GM12875 (cell line): ENCODE results near the gene EXT2.

ENCODE experiments used
- H3K4me3 ChIP-seq: one replicate; pipeline ENCODE4 v1.5.1; 2011; ENCODE audit warnings: low read depth, low read length, control low read depth
- CTCF ChIP-seq: IDR thresholded peaks from 2 replicates; pipeline ENCODE4 v1.5.1; 2011; ENCODE audit warnings: low read depth, mild to moderate bottlenecking, control low read depth, inconsistent platforms, low read length, moderate library complexity, borderline replicate concordance; ENCODE audit not compliant: insufficient read depth

EXT2 gene

GRCh38 chr11:44263738-44264437, 168.4 kb downstream of the EXT2 start:
- H3K4me3 ChIP-seq: no peak overlapping the region
- no peak for TF ChIP-seq CTCF

- no peak overlapping the region for H3K4me3 ChIP-seq
- no peak for TF ChIP-seq CTCF
These were observed 168.9 kb downstream of the EXT2 start for GRCh38 chr11:44264438-44264749.

- TF ChIP-seq CTCF: no peak
- no peak overlapping the region for H3K4me3 ChIP-seq
These were observed 169.3 kb downstream of the EXT2 start for GRCh38 chr11:44264761-44265160.

- TF ChIP-seq CTCF: no peak
- H3K4me3 ChIP-seq: no peak overlapping the region
These were observed 170.7 kb downstream of the EXT2 start for GRCh38 chr11:44266056-44266780.

GRCh38 chr11:44267006-44267749, 171.7 kb downstream of the EXT2 start:
- no peak overlapping the region for H3K4me3 ChIP-seq
- TF ChIP-seq CTCF: no peak

GRCh38 chr11:44267750-44268613, 172.5 kb downstream of the EXT2 start:
- no peak overlapping the region for H3K4me3 ChIP-seq
- TF ChIP-seq CTCF: no peak
